GM19193 (cell line): Measurements from ENCODE around the gene TREML2.

ENCODE experiments used
- POLR2A ChIP-seq: IDR thresholded peaks from 4 replicates; pipeline ENCODE4 v1.6.1; 2011; ENCODE audit not compliant: insufficient read depth, insufficient read length; ENCODE audit errors: extremely low read depth

The TREML2 gene

DNA sequence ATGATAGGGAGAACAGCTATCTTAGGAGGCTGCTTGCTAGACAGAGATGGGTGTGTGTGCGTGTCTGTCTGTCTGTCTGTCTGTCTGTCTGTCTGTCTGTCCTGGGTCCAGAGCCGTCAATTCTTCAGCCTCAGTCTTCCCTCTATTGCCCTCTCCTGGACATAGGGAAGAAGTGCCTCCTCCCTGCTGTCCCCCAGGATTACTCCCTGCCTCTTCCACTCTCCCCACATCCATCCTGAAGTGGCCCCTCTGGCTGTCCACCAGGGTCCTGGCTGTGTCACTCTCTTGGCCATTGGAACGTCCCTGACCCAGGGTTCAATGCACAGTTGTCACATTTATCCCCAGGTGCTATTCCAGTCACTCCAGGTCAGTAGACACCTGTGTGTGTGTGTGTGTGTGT, 10.2 kb downstream of the TREML2 start:
- no peak for TF ChIP-seq POLR2A

DNA sequence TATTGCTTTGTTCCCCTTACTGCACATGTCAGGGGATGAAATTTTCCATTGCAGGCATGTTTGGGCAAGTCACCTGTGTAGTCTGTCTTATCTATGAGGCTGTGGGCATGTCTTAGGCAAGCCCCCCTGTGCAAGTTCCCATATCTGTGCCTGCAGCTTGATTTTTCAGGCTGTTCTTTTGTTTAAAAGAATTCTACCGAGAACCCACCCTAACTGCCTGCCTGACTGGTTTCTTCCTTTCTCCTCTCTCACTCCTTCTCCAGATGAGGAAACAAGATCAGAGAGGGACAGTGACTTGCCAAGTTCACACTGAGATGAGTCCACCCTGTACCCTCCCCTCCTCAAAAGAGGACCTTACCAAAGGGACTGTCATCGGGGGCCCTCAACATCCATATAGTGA, 11.0 kb downstream of the TREML2 start:
- TF ChIP-seq POLR2A = no peak

DNA sequence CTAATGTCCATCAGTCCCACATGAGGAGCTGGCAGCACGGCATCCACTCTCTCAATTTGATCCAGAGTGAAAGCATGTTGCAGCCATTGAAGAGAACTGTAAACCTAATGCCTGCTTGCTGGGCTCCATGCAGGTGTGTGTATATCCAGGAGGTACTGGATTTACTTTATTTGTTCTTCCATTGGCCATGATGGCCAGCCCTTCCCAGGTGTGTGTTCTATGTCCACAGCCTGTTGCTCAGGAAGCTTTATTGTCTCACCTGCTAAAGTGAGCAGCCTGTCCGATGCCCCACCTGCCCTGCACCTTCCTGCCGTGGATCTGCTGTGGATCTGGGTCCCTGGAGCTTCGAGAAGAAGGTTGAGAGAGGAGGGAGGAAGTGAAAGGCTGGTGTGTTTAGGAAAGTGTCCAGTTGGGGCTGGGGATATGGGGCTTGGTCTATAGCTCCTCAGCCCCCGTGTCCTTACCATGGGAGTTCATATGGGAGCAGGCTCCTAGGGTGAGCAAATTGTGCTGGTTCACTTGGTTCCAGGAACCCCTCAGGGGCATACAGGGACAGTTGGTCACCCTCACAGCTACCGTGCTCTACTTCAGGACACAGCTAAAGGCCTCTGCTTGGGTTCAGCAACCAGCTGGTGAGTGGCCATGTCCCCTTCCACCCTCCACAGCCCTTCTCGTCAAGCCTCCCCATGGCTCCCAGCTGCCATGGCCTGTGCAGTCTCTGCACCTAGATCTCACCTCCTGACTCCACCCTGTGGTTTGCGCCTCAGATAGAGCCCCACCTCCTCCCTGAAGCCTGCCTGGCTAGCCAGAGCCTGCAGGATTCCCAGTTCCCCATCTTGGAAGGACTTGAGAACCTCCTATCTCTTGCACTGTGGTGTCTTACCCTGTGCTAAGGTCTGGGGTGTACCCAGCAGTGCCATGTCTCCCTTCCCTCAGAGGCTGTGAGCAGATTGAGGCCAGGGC, 12.7 kb downstream of the TREML2 start:
- TF ChIP-seq POLR2A = no peak

DNA sequence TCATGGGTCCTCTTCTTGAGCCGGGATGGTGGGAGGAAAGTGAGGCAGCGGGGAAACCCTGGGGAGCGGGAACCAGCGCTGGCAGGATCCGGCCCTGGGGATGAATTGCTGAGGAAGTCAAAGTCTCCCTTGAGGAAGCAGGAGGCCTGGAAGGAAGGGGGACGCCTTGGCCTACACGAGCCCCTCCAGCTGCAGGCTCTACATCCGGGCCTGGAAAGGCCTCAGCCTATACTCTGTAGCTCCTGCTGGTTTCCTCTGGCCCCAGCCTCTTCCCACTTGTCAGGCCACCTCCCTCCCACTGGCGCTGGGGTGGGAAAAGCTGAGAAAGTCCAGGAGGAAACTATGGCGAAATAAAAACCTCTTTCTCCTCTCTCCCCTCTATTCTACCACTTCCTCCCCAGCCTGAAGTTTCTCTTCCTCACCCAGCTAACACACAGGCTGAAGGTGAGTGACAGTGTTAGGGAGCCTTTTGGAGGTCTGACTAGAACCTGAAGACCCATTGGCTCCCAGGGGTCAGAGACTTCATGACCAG, 14.9 kb downstream of the TREML2 start:
- TF ChIP-seq POLR2A = no peak

DNA sequence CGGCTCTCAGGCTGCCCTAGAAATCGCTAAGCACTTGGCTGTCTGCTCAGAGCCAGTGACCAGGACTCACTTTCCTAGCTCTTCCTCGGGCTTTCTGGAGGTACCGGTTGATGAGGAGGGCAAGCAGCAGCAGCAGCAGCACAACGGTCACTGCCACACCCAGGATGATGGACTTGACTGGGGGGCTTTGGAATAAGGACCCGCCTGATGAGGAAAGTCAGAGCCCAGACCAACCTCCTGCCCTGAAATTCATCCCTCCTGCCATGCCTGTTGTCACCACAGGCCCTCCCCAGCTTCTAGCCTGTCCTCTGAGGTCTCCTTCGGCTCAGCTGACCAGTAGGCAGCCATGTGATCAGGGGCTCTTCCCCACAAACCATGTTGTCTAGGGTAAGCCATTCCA, 16.2 kb downstream of the TREML2 start:
- TF ChIP-seq POLR2A = no peak

DNA sequence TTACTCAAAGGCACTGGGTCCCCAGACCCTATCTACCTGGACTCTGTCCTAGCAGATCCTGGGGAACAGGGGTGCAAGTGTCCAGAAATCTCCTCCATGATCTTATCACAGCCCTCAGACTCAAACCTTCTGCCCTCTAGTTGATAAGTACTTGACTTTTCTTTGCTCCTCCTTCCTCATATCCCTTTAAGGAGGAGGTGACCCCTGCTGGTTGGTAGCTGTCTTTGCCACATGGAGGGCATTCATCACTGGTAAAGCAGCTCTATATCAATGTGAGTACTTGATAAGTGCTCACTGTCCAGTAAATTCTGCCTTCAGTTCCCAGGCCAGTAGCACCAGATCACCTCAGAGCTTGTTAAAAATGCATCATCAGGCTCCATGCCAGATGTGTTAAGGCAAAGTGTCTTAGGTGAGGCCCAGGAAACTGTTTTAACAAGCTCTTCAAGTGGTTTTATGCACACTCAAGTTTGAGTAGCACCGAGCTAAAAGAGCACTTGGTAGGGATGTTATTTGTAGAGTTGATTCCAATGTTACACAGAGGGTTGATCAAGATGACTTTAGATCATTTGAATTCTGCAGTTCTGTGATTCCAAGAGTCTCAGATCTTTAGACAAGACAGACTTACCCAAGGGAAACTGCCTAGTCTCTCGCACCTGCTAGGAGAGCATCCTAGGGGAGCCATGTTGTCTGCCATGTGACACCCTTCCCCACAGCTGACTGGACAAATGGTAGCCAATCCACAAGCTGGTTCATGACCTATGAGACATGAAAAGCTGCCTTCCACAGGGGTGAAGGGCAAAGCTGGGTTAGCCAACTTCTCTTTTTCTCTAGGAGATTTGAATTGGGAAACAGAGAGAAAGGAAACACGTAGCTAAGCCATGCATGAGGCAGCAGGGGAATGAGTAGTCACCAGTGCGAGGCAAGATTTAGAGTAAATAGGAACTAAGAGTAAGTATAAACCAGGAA, 18.6 kb downstream of the TREML2 start:
- no peak for TF ChIP-seq POLR2A

DNA sequence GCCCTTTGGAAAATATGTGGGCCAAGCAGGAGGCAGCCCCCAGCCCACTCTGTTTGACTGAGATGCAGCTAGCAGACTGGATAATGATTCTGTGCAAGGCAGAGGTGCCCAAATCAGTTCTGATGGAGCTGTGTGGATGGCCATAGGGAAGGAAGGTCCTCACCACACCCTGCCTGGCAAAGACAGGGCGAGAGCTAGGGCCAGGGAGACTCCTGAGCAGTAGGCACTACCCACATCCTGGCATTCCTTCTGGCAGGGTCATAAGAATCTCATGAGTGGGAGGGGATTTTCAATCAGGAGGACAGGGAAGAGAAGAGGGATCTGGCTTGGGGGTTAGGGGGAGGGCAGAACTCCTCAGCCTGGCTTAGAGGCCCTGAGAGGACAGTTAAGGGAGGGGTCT, 19.4 kb downstream of the TREML2 start:
- no peak for TF ChIP-seq POLR2A

DNA sequence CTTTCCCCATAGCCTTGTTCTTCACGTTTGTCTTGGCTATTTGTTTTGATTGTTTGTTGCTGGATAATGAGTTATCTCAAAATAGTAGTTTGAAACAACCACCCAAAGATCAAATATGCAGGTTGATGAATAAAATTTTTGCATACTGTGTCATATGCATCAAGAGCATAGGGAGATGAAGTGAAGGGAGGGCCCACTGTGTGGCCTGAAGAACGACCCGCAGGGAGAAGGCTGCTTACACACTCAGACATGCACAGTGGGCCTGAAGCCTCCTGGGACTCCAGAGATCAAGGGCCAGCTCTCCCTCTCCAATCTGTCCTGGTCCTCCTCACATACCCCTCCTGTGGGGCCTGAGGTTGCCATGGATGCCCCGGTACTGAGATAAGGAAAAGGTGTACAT, 21.8 kb downstream of the TREML2 start:
- TF ChIP-seq POLR2A = no peak

DNA sequence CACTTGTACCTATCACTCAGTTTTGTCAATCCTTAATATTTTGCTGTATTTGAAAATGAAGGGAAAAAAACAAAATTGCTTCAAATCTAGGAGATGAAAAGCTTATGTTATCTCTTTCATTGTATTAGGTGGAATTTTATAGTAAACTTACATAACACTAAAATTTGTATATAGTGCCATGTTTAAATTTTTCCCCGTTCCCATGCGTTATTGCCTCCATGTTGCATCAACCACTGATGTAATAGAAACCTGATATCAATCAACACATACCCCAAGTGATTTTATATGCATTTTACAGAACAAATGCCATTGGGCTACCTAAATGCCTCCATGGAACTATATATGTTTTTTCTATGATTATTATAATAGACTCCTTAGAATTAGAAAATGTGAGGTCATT, 23.3 kb downstream of the TREML2 start:
- no peak for TF ChIP-seq POLR2A

DNA sequence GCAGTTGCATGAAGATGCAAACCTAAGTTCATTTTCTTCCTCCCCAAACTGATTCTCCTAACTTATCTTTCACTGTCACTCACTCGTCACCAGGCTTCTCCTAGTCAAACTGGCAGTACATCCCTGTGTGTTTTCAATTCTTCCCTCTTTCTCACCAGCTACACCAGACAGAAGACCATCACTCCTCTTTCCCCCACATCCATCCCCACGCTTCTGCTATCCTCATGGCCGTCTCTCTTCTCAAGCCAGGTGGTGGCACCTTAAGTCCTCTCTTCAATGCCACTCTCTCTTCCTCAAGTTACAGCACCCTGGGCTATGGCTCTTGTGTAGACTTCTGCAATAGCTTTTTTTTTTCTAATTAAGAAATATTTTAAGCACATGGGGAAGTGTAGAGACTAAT, 23.7 kb downstream of the TREML2 start:
- no peak for TF ChIP-seq POLR2A

DNA sequence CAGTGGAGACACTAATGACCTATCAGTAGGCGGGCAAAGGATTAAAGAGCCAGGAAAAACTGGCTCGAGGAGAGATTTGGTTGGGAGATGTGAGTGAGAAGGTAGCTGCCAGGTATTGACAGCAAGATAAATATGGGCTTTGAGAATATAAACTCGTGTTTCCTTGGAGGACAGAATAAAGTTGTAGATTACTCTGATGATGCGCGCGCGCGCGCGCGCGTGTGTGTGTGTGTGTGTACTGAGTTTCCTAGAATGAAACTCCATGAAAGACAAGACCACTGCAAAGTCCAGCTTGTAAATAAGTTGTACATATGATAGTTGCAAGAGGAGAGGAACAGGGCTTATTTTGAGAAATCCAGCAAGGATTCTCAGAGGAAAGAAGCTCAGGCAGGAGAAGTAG, 24.8 kb downstream of the TREML2 start:
- no peak for TF ChIP-seq POLR2A

DNA sequence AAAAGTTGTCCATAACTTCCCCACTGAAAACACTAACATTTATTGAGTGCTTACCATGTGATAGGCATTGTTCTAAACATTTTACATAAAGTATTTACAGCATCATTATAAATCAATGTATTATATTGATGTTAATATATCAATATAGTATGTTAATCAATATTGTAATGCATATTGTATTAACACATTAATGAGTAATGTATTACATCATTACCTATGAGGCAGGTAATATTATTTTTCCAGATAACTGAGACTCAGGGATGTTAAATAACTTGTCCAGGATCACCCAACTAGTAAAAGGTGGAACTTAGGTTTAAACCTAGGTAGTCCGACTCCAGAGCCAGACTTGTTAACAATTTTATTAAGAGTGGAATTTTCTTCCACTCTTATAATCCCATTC, 25.9 kb downstream of the TREML2 start:
- no peak for TF ChIP-seq POLR2A

DNA sequence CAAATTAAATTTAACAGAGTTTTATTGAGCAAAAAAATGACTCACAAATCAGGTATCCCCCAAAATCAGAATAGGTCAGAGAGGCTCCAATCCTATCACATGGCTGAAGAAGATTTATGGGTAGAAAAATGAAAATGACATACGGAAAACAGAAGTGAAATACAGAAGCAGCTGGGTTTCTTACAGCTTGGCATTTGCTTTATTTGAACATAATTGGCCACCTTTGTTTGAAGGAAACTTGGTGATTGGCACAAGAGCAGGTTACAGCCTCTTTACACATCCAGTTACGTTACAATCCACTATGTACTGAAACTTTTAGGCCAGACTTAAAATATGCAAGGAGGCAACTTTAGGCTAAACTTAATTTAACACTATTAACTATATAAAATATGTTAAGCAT, 26.3 kb downstream of the TREML2 start:
- TF ChIP-seq POLR2A = no peak

DNA sequence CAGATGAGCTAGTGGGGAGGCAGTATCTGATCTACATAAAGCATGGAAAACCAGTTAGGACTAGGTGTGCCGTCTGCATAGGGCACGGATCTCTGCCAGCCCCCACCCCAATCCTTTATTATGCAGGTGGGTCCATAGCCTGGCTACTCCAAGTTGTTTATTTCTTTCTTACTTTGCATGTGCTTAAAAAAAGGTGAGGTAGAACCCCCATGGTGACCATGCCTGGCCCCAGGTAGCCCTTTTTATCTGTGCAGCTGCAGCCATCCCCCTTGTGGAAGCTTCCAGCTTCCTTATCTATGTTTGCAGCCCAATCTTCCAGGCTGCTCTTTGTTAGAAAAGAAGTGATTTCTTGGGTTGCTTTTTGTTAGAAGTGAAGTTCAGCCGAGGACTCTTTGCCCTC, 29.0 kb downstream of the TREML2 start:
- TF ChIP-seq POLR2A = no peak

DNA sequence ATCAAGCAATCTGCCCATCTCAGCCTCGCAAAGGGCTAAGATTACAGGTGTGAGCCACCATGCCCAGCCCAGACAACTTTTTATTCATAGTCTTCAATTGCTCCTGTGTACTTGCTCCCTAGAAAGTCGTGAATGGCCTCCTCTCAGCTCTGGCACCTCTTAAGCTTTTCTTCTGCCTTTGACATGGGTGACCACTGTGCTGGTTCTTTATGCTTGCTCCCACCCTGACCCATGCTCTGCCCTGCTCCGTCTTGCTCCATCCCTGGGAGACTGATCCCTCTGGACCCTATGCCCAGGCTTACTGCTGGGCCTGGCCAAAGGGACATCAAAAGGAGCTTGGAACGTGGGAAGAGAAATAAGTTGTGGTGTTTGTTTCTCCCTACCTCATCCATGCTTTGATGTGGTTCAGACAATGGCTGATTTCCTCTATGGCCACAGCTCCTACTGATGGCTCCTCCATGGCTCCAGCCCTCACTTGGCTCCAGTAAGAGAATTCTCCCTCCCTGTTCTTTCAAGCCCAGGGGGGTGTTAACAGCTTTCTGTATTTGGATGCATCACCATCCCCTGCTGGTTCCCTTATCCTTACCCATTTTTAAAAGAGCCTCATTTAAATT, 30.3 kb downstream of the TREML2 start:
- no peak for TF ChIP-seq POLR2A
